ENCODE data around the gene WDR70.
"Not testable (repeated sequence)": the region's sequence is repeated elsewhere in the genome, so short reads cannot be mapped to it uniquely, and the experiment has no call there.

WDR70 gene

GRCh38 chr5:37495668-37496347, 116.7 kb downstream of the WDR70 start:
- in situ Hi-C loops (cut with MboI; ENCODE audit: low pct_unique_long_range_greater_than_20kb, low sequenced_read_pairs), result loop anchor here (25.0 kb wide), 1 partner anchor 691 kb away; no protein-coding TSS in a partner anchor
- no peak for DNase-seq

GRCh38 chr5:37496902-37497445, 117.9 kb downstream of the WDR70 start:
- DNase-seq, result no peak
- in situ Hi-C loops (cut with MboI; ENCODE audit: low pct_unique_long_range_greater_than_20kb, low sequenced_read_pairs), result loop anchor here (25.0 kb wide), 1 partner anchor 690 kb away; no protein-coding TSS in a partner anchor

GRCh38 chr5:37501152-37501551, 122.0 kb downstream of the WDR70 start:
- DNase-seq, result no peak
- in situ Hi-C loops (cut with MboI; ENCODE audit: low pct_unique_long_range_greater_than_20kb, low sequenced_read_pairs), result no loop called here

- no peak for DNase-seq
- in situ Hi-C loops (cut with MboI; ENCODE audit: low pct_unique_long_range_greater_than_20kb, low sequenced_read_pairs), result no loop called here
These were observed 127.1 kb downstream of the WDR70 start for GRCh38 chr5:37506241-37506640.

GRCh38 chr5:37506722-37507121, 127.6 kb downstream of the WDR70 start:
- in situ Hi-C loops (cut with MboI; ENCODE audit: low pct_unique_long_range_greater_than_20kb, low sequenced_read_pairs), result no loop called here
- no peak for DNase-seq

GRCh38 chr5:37511646-37512045, 132.5 kb downstream of the WDR70 start:
- no peak for DNase-seq
- in situ Hi-C loops (cut with MboI; ENCODE audit: low pct_unique_long_range_greater_than_20kb, low sequenced_read_pairs), result no loop called here

- in situ Hi-C loops (cut with MboI; ENCODE audit: low pct_unique_long_range_greater_than_20kb, low sequenced_read_pairs), result no loop called here
- no peak for DNase-seq
These were observed 135.8 kb downstream of the WDR70 start for GRCh38 chr5:37514946-37515345.

- in situ Hi-C loops (cut with MboI; ENCODE audit: low pct_unique_long_range_greater_than_20kb, low sequenced_read_pairs), result no loop called here
- no peak for DNase-seq
These were observed 138.6 kb downstream of the WDR70 start for GRCh38 chr5:37517686-37518085.

- in situ Hi-C loops (cut with MboI; ENCODE audit: low pct_unique_long_range_greater_than_20kb, low sequenced_read_pairs), result not testable (repeated sequence)
These were observed 139.2 kb downstream of the WDR70 start for GRCh38 chr5:37518356-37518755.

GRCh38 chr5:37519304-37519703, 140.2 kb downstream of the WDR70 start:
- in situ Hi-C loops (cut with MboI; ENCODE audit: low pct_unique_long_range_greater_than_20kb, low sequenced_read_pairs), result no loop called here

More at GRCh38 chr5:37518356-37518755, 139.2 kb downstream of the WDR70 start:
- not testable (repeated sequence) for DNase-seq

GRCh38 chr5:37519807-37520206, 140.7 kb downstream of the WDR70 start:
- no peak for DNase-seq
- in situ Hi-C loops (cut with MboI; ENCODE audit: low pct_unique_long_range_greater_than_20kb, low sequenced_read_pairs), result no loop called here

More at GRCh38 chr5:37519304-37519703, 140.2 kb downstream of the WDR70 start:
- no peak for DNase-seq

GRCh38 chr5:37520811-37521210, 141.7 kb downstream of the WDR70 start:
- in situ Hi-C loops (cut with MboI; ENCODE audit: low pct_unique_long_range_greater_than_20kb, low sequenced_read_pairs), result no loop called here
- DNase-seq, result no peak

- DNase-seq, result no peak
- in situ Hi-C loops (cut with MboI; ENCODE audit: low pct_unique_long_range_greater_than_20kb, low sequenced_read_pairs), result no loop called here
These were observed 154.0 kb downstream of the WDR70 start for GRCh38 chr5:37532976-37533740.

GRCh38 chr5:37533851-37534250, 154.7 kb downstream of the WDR70 start:
- no peak for DNase-seq
- in situ Hi-C loops (cut with MboI; ENCODE audit: low pct_unique_long_range_greater_than_20kb, low sequenced_read_pairs), result no loop called here

- in situ Hi-C loops (cut with MboI; ENCODE audit: low pct_unique_long_range_greater_than_20kb, low sequenced_read_pairs), result no loop called here
- no peak for DNase-seq
These were observed 160.3 kb downstream of the WDR70 start for GRCh38 chr5:37539459-37539858.

- in situ Hi-C loops (cut with MboI; ENCODE audit: low pct_unique_long_range_greater_than_20kb, low sequenced_read_pairs), result no loop called here
- DNase-seq, result no peak
These were observed 164.1 kb downstream of the WDR70 start for GRCh38 chr5:37543216-37543615.

GRCh38 chr5:37549411-37549810, 170.3 kb downstream of the WDR70 start:
- DNase-seq, result no peak
- in situ Hi-C loops (cut with MboI; ENCODE audit: low pct_unique_long_range_greater_than_20kb, low sequenced_read_pairs), result no loop called here

- in situ Hi-C loops (cut with MboI; ENCODE audit: low pct_unique_long_range_greater_than_20kb, low sequenced_read_pairs), result no loop called here
- no peak for DNase-seq
These were observed 173.0 kb downstream of the WDR70 start for GRCh38 chr5:37552161-37552560.

- in situ Hi-C loops (cut with MboI; ENCODE audit: low pct_unique_long_range_greater_than_20kb, low sequenced_read_pairs), result no loop called here
- peak; percentile 97 for DNase-seq
These were observed 173.9 kb downstream of the WDR70 start for GRCh38 chr5:37552770-37553719.

Data from KBM-7 (cell line).